Ammon's horn (tissue), 1 donor: ENCODE data around the gene POLR2L.
A peak's percentile ranks its signal among the peaks of the same experiment; 100 is the strongest.

Experiments
- DNase-seq: peaks from one replicate; pipeline ENCODE4 v3.0.0-alpha.2; 2016; ENCODE audit warnings: low spot score

The POLR2L gene

GRCh38 chr11:842370-843002 is at the start of gene POLR2L, which contains the start of gene TSPAN4:
Gene POLR2L (minus strand): TSS chr11:842529. CDS start chr11:842508, 21 bp downstream.
Gene TSPAN4 (plus strand): TSS chr11:842852. CDS start chr11:850305, 7,453 bp downstream.
- peak; percentile 88 for DNase-seq

- no peak for DNase-seq
Measured at GRCh38 chr11:890794-891540, 48.6 kb upstream of the POLR2L start.

- no peak for DNase-seq
Measured at GRCh38 chr11:889687-890475, 47.6 kb upstream of the POLR2L start.

- DNase-seq, result no peak
Measured at GRCh38 chr11:889257-889656, 46.9 kb upstream of the POLR2L start.

GRCh38 chr11:888310-889212 is 46.2 kb upstream of the POLR2L start:
- DNase-seq, result no peak

GRCh38 chr11:887589-887988 is 45.3 kb upstream of the POLR2L start:
- no peak for DNase-seq

GRCh38 chr11:886568-886967 is 44.2 kb upstream of the POLR2L start:
- DNase-seq, result no peak

- DNase-seq, result no peak
Measured at GRCh38 chr11:884578-885070, 42.3 kb upstream of the POLR2L start.

GRCh38 chr11:883527-883926 is 41.2 kb upstream of the POLR2L start:
- no peak for DNase-seq

- DNase-seq, result no peak
Measured at GRCh38 chr11:882596-882995, 40.3 kb upstream of the POLR2L start.

GRCh38 chr11:880447-880846 is 38.1 kb upstream of the POLR2L start:
- no peak for DNase-seq

GRCh38 chr11:877565-877964 is 35.2 kb upstream of the POLR2L start:
- DNase-seq, result no peak

GRCh38 chr11:876545-876944 is 34.2 kb upstream of the POLR2L start:
- peak; percentile 62 for DNase-seq

GRCh38 chr11:875769-876301 is 33.5 kb upstream of the POLR2L start:
- DNase-seq, result peak; percentile 53

GRCh38 chr11:875203-875602 is 32.9 kb upstream of the POLR2L start:
- no peak for DNase-seq

GRCh38 chr11:873706-874105 is 31.4 kb upstream of the POLR2L start:
- no peak for DNase-seq

GRCh38 chr11:872799-873198 is 30.5 kb upstream of the POLR2L start:
- DNase-seq, result no peak

GRCh38 chr11:871472-871871 is 29.1 kb upstream of the POLR2L start:
- DNase-seq, result no peak

- DNase-seq, result no peak
Measured at GRCh38 chr11:870418-870817, 28.1 kb upstream of the POLR2L start.

- no peak for DNase-seq
Measured at GRCh38 chr11:870127-870413, 27.7 kb upstream of the POLR2L start.

- DNase-seq, result no peak
Measured at GRCh38 chr11:869399-870126, 27.2 kb upstream of the POLR2L start.
